RPMI8226 (cell line): ENCODE measurements around the gene TSPAN17.

Source experiments
- DNase-seq: peaks from one replicate; pipeline ENCODE4 v3.0.0-alpha.2; 2015

The TSPAN17 gene

DNA sequence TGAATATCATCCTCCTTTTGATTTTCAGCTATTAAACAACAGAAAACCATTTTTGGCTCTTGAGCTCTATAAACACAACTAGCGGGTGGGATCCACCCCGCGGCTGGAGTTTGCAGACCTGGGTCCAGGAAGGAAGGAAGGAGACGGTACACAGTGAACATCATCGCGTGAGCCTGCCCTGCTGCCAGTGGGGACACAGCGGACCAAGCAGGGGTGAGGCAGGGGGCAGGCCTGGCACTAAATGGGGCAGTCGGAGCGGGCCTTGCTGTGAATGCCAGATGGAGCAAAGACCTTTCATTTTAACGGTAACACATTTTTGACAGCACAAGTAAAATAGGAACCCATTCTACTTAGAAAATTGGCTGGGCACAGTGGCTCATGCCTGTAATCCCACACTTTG is 14.4 kb downstream of the TSPAN17 start:
- DNase-seq, result no peak

DNA sequence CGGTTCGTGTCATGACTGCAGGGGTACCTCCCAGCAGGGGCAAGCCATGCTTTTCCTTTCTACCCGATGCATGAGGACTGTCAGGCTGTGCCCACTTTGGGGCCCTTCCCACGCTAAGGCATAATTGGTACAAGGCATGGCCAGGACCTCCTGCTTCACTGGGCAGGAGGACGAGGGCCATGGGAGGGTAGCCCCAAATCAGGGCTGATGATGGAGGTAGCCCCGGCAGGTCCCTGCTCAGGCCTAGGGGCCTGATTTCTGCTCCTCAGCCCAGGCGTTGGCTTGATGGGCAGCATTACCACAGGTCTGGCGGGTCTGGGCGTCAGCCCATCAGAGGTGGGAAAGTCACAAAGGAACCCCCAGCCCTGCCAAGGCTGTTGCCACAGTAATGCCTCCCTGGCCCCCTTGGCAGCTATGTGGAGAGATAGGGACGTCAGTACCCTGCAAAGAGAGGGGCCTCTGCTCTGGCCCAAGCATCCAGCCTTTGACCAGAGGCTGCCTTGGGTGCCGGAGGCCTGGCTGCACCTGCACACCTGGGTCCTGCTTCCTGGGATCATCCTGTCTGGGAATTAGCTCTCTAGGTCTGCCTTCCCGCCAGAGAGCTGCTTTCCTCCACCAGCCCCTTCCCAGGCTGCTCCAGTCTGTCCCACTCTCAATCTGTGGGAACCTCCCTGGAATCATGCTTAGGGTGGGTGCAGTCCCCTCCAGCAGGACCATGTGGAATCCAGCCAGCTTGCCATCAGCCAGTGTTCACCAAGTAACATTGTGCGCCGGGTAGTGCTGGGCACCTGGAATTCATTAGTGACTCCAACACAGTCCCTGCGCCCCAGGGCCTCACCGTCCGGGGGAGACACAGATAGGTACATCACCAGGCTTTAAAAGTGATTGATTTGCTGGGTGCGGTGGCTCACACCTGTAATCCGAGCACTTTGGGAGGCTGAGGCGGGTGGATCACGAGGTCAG is 15.4 kb downstream of the TSPAN17 start:
- DNase-seq, result no peak

DNA sequence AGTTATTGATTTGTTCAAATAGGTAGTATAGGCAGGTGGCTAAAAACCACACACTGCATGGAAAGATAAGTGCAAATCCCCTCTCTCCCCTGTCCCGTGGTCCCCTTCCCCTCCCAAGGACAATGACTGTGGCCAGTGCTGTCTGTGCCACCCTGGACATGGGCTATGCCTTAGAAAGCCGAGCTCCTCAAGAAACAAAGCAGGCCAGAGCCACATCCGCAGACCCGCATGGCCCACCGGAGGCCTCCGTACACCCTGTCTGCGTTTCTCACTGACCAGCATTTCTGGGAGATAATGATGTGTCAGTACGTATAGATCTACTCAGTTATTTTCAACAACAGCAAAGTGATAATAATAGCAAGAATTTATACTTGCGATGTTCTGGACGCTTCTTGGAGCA is 16.3 kb downstream of the TSPAN17 start:
- DNase-seq, result no peak

DNA sequence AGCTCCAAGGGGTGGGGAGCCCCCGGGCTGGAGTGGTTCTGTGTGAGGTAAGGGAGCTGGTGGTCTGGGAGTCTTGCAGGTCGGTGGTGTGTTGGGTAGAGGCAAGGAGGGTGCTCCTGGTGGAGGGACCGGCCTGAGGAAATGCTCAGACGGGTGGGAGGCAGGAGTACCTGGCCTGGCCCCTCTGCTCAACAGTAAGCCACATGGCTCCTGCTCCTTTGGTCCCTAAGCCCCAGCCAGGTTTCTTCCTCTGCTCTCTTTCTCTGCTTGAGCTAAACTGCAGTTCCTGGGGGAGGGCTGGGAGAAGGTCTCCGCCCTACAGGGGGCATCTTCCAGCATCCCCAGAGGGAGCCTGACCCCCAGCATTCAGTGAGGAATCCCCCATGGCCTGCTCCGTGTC is 17.2 kb downstream of the TSPAN17 start:
- no peak for DNase-seq

DNA sequence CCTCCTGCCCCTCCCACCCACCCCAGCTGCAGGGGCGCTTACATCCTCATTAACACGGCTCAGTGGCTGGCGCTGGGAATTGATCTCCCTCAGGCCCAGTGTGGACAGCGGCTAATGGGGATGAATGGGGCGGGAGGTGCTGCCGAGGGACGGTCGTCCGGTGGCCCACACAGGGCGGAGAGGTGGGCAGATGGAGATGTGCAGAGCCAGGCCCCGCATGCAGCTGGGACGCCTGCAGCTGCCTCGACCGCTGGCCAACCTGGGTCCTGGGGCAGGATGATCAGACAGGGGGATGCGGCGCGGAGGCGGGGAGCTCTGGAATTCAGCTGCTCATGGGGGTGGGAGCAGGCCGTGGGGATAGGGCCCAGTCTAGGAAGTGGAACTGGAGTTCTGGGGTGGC is 17.6 kb downstream of the TSPAN17 start:
- no peak for DNase-seq

DNA sequence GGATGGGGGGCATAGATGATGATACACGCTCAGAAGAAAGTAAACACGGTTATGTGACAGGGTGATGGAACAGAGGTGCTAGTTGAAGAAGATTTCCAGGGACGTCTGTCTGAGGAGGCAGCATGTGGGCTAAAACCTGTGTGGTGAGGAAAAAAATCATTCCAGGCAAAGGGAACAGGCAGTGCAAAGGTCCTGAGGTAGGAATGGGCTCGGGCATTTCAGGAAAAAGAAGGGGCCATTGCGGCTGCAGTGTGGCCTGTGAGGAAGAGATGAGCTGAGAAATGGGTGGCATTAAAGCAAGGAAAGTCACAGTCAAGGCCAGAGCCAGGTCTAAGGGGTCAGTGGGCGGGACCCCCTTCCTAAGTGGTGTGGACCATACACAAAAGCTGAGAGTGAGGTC is 18.2 kb downstream of the TSPAN17 start:
- no peak for DNase-seq

DNA sequence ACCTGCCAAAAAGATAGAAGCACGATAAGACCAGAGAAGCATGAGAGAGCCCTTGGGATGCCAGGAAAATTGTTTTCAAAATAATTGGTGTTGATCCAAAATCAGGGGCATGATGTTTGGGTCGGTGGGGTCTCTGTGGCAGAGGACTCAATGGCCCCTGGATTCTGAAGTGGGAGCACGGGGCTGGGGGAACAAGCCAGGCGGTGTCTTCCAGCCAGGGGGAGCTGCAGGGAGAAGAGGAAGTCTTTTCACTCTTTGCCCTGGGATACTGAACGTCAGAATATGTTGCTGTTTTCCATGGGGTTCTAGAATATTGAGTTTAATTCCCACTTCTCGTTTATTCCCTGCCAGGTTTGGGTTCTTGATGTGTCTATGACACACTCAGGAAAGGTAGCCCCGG is 20.4 kb downstream of the TSPAN17 start:
- DNase-seq, result no peak

DNA sequence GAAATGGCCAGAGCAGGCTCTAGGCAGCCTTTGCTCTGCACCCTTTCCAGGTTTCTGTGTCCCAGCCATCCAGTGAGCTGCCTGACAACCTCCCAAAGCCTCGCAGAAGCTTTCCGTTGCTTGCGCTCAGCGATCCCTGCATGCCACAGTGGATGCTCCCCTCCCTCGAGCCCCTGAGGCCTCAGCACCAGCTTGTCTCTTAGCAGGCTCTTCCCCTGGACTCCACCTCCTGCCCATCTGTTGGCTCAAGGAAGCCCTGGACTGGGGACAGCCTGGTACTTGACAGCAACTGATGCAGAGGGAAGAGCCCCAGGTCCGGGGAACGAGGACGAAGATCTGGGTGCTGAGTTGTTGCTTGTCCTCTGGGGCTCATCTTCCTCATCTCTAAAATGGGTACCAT is 23.2 kb downstream of the TSPAN17 start:
- DNase-seq, result no peak

DNA sequence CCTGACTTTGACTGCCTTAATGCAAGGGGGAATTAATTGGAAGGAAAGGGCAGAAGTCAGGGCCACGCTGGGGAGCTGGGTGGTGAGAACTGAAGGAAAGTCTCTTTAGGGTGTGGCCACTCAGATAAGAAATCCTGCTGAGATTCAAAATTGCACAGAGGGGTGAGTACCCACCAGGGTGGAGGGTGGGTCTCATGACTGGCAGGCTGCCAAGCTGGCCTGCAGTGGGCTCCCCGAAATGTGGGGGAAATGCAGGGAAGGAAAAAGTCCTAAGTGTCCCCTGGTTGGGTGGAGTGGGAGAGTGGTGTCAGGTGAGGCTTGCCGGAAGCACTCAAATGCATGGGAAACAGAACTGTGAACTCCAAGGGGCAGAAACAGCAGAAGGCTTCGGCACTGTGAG is 24.1 kb downstream of the TSPAN17 start:
- no peak for DNase-seq

DNA sequence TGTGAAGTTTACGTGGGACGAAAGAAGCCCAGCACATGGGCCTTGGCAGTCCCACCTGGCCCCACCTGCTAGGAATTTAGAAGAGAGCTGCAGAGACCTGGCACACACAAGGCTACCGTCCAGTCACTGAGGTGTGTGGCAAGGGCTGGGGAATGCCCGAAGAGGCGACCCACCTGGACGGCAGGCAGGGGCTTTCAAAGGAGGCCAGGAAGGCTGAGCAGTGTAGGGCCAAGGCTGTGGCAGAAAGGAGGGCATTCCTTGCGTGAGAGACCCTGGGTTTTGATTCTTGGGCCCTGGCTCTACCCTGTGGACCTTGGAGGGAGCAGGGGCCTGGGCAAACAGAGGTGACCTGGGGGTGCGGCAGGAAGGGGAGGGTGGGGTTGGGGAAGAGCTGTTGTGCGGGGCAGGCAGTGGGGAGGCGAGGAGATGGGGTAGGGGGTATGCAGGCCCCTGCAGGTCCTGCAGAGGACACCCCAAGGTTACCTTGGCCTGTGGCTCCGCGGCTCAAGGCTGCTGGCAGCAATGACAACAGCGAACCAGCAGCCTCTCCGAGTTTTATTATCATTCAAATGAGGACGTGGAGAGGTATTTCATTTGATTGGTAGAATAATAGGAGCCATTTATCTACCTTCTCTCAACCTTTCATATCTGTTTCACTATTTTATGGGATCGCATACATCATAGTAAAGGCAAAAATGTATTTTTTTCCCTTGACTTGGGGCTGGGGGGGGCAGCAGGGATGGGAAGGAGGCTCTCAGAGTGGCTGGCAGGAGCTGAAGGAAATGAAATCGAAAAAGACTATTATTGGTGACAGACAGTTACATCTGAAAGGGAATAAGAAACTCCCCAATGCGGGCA is 24.8 kb downstream of the TSPAN17 start:
- DNase-seq, result no peak

DNA sequence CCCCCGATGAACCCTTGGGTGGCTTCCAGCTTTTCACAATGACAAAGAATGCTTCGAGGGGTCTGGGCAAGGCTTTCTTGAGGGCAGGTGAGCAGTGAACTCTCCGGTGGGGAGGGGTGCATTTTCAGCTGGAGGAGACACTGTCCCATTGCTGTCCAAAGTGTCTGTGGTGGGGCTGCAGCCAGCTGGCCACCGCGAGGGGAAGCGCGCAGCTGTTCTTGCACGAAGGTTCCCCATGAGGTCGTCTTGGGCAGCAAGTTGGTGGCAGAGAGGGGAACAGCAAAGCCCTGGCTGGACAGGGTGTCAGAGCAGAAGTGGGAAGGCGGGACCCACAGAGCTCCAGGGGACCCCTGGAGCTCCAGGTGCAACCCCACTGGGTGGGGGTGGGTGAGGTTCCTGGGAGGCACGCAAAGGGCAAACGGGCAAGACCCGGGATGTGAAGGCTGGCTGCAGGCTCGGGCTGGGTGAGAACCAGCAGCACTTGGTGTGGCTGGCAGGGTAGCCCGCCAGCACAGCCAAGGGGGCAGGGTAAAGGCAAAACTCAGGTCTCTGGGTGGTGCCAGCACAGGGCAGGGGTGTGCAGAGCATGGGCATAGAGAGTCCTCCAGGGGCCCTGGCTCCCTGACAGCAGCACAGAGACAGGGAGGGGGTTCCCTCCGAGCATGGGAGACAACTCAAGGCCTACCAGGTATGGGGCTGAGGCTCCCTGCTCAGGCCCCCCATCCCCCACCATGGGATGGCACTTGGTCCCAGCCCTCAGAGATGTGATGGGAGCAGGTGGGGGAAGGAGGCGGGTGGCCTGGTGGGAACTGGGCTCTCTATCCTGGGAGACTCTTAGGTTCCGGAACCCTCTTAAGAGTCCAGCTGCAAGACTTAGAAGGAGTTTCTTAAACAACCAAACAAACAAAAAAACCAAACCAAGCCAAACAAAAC is 26.6 kb downstream of the TSPAN17 start:
- DNase-seq, result no peak

DNA sequence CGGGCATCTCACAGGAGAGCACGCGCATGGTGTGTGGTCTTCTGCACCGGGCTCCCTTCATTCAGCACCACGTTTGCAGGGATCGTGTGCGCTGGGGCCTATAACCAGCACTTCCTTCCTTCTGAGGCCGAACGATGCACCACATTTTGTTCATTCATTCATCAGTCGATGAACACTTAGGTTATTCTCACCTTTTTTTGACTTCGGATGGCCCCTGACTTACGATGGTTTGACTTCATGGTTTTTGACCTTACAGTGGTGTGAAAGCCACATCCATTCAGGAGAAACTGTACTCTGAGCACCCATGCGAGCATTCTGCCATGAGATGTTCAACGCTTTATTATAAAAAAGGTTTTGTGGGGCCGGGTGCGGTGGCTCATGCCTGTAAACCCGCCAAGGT is 27.5 kb downstream of the TSPAN17 start:
- DNase-seq, result no peak

DNA sequence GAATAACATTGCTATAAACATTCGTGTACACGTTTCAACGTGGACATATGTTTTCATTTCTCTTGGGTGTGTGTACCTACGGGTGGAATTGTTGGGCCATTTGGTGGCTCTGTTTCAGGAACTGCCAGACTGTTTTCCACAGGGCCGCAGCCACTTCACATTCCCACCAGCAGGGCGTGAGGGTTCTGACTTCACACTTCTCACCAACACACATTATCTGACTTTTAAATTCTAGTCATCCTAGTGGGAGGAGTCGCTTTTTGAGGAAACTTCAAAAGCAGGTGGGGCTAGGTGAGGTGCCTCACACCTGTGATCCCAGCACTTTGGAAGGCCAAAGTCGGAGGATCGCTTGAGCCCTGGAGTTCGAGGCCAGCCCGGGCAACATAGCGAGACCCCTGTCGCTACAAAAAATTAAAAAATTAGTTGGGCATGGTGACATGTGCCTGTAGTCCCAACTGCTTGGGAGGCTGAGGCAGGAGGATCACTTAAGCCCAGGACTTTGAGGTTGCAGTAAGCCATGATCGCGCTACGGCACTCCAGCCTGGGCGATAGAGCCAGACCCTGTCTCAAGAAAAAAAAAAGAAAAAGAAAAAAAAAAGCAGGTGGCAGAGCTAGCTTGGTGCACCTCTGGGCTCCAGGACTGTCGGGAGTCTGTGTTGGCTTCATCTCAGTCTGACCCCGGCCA is 28.5 kb downstream of the TSPAN17 start:
- peak; percentile 39 for DNase-seq

DNA sequence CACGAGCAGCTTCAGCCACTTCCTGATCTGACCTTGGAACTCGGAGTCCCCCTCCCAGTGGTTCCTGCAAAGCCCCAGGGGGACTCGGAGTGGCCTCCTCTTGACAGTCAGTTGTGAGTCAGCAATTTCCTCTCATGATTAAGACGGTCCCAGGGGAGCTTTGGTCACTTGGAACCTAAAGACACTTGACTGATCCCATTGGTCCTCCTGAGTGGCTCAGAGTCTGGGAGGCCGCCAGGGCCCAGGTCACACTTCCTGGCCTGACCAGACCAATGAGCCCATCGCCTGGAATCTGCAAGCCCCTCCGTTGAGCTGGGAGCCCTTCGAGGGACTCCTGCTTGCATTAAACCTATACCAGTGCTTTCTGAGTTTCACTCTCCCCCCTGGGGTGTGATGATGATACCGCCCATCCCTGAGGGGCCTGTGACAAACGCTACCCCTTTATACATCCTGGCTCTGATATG is 29.1 kb downstream of the TSPAN17 start:
- DNase-seq, result no peak

DNA sequence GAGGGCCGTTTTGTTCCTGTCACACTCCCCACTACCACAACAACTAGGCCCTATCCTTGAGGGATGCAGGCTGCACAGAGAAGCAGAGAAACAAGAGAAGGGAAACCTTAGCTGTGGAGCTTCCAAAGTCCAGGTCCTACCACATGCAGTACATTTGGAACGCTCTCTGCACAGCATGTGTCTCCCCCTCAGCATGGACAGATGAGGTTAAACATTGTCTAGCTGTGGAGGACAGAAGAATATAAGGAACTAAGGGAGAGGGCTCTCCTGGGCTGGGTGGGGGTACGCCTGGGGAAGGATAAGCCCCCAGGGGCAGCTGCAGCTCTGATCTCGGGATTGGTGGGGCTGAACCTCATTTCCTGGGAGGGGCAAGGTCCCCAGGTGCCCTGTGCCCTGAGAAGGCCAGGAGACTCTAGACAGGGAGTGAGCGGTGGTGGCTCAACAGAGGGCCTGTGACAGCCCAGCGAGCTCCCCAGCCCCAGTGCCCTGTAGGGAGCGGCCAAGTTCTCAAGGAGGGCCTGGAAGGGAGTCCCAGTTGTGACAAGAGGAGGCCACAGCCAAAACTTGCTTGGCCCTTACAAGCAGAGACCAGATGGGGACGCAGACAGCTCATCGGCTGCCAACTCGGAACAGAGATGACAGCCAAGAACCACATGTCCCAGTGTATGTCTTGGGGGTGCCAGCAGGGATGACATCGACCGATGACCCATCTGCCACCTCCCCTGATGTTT is 30.1 kb downstream of the TSPAN17 start:
- no peak for DNase-seq

DNA sequence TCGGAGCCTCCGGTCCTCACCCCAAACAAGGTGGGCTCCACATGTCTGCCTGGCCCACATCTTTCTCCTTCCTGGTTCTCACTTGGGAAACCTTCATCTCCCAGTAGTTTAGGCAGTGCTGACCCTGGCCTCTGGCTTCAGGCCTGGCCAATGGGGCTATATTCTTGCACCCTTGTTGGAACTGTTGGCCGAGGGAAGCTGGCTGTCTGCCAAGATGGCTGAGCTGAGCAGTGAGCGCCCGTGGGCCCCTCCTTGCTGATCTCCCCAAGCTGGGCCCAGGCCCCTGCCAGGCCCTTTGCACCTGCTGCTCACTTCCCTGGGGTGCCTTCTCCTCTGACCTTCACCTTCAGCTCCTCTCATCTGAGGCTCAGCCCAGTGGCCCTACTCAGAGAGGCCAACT is 31.3 kb downstream of the TSPAN17 start:
- DNase-seq, result peak; percentile 34

DNA sequence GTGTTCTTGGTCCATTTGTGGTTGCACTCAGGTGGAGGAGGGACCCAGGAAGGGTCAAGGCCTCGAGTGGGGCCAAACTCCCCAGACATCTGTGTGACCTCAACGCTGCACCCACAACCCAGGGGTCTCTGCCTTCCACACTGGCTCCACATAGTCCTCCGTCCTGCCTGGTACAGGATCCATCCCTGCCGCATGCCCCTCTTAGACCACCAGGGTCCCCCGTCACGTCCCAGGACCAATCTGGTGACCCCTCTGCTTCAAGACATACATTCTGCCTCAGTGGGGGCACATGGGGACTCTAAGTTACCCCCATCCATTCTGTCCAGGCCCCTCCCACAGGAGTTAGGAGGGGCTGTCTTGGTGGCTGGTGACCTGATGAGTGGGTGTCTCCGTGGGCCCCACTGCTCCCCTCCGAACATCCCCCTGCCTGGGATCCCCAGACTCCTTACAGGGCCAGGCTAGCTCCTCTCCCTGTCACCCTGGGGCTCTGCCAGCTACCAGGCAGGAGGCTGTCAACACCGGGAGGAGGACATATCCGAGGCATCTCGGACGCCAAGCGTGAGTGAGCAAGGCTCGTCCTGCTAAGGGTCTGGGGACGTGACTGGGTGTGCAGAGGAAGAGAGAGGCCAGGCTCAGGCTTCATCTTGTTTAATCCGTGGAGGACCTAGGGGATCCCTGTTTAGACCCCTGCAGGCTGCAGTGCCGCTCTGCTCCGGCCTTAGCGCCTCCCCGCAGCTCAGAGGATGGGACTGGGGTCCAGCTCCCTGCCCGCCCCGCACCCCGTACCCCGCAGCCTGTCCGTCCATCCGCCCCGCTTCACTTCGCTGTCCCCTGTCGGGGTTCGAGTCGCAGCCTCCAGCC is 32.3 kb downstream of the TSPAN17 start:
- DNase-seq, result no peak

DNA sequence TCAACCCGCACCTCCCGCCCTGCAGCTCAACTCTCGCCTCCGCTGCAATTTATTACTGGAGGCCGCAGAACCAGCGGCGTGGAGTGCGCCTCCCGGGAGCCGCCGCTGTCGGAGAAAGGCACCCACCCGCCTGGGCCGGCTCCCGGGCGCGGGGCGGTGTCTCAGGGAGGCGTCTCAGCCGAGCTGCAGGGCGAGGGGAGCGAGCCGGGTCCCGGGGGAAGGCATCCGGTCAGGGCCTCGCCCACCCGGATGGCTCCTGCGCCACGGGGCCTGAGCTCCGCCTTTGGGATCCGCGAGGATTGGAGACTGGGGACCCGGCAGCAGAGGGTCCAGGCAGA is 32.9 kb downstream of the TSPAN17 start:
- no peak for DNase-seq

DNA sequence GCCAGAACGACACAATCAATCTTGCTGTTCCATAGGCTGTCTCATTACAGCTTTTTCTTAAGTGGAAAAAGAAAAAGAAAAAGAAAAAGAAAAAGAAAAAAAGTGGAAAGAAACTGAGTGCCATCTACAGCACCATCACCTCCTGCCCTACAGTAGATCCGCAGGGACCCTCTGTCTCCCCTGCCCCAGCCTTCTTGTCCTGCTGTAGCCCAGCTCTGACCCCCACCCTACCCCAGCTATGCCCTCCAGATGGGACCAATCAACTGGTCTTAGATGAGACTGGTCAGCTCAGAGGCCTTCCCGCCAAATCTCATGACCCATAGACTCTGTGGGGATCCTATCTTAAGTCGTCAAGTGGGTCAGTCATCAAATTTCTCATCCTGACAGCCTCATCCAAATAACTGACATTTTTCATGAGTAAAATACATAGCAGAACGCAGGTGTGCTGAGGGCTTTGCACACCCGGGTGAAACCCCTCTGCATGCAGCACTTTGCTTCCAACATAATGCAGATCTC is 34.8 kb downstream of the TSPAN17 start:
- DNase-seq, result no peak

DNA sequence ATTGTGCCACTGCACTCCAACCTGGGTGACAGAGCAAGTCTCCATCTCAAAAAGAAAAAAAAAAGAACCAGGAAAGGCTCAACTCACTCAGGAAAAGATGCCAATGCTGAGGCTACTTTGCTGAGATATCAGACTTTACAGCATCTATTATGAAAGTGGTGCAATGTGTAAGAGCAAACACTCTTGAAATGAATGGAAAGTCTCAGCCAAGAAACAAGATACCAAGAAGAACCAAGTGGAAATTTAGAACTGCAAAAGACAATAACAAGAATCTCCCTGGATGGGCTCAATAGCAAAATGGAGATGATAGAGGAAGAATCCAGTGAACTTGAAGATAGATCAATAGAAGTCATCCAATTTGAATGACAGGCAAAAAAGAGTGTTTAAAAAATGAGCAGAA is 37.7 kb downstream of the TSPAN17 start:
- no peak for DNase-seq
